Stimulated activated CD8-positive, alpha-beta memory T cell treated with anti-CD3 and anti-CD28 coated beads, Interleukin-7, amount 100 ng/mL, for 4 hours (primary cell): ENCODE results near the gene WDR49.

ENCODE experiments used
- DNase-seq, 2 donors: peaks; one replicate each; pipeline ENCODE4 v3.0.0-alpha.2; 2020; ENCODE audit warnings: low read depth in 2 of 2

The WDR49 gene

GRCh38 chr3:167489571-167489970, 164.2 kb downstream of the WDR49 start:
- DNase-seq, result no peak

GRCh38 chr3:167487556-167487955, 166.2 kb downstream of the WDR49 start:
- DNase-seq, result no peak

GRCh38 chr3:167484551-167484950, 169.2 kb downstream of the WDR49 start:
- no peak for DNase-seq

GRCh38 chr3:167483708-167484475, 169.8 kb downstream of the WDR49 start:
- no peak for DNase-seq

GRCh38 chr3:167481164-167481563, 172.6 kb downstream of the WDR49 start:
- DNase-seq, result no peak

- no peak for DNase-seq
These were observed 173.0 kb downstream of the WDR49 start for GRCh38 chr3:167480748-167481147.

- DNase-seq, result no peak
These were observed 179.9 kb downstream of the WDR49 start, which contains the start of gene SERPINI2 for GRCh38 chr3:167473863-167474262. SERPINI2 (minus strand) TSS chr3:167474042; CDS start chr3:167471834, 2,208 bp downstream.

GRCh38 chr3:167469381-167469780, 184.4 kb downstream of the WDR49 start:
- no peak for DNase-seq

- DNase-seq, result no peak
These were observed 185.7 kb downstream of the WDR49 start for GRCh38 chr3:167467848-167468611.

- DNase-seq, result no peak
These were observed 186.8 kb downstream of the WDR49 start for GRCh38 chr3:167466966-167467365.

GRCh38 chr3:167456157-167456799, 197.5 kb downstream of the WDR49 start:
- DNase-seq, result no peak

GRCh38 chr3:167453815-167454214, 199.9 kb downstream of the WDR49 start:
- no peak for DNase-seq

GRCh38 chr3:167451282-167451681, 202.5 kb downstream of the WDR49 start:
- no peak for DNase-seq

- no peak for DNase-seq
These were observed 203.1 kb downstream of the WDR49 start for GRCh38 chr3:167450675-167451074.

- no peak for DNase-seq
These were observed 203.5 kb downstream of the WDR49 start for GRCh38 chr3:167450195-167450594.

- no peak for DNase-seq
These were observed 208.3 kb downstream of the WDR49 start for GRCh38 chr3:167445491-167445890.

- no peak for DNase-seq
These were observed 212.5 kb downstream of the WDR49 start for GRCh38 chr3:167441256-167441655.

- no peak for DNase-seq
These were observed 216.2 kb downstream of the WDR49 start for GRCh38 chr3:167437428-167438139.
